GM12891 (cell line): ENCODE data around the gene CRYGB.
"Not testable (repeated sequence)": the region's sequence is repeated elsewhere in the genome, so short reads cannot be mapped to it uniquely, and the experiment has no call there.

Experiments
- DNase-seq: peaks from one replicate; pipeline ENCODE4 v3.0.0; 2011; ENCODE audit warnings: low spot score; ENCODE audit not compliant: insufficient read length
- FAIRE-seq: peaks from 2 replicates; lab custom pipeline; 2011; peaks lifted over from hg19 to GRCh38; lab: Jason Lieb, UNC
- PAX5 ChIP-seq: IDR thresholded peaks from 2 replicates; pipeline ENCODE4 v1.6.1; 2011; ENCODE audit warnings: low read length, moderate library complexity, mild to moderate bottlenecking; ENCODE audit not compliant: insufficient read depth, severe bottlenecking
- POLR2A ChIP-seq: IDR thresholded peaks from 2 replicates; pipeline ENCODE4 v1.6.1; 2011; ENCODE audit warnings: low read depth, low read length, control low read depth
- POLR2AphosphoS5 ChIP-seq: IDR thresholded peaks from 2 replicates; pipeline ENCODE4 v1.6.1; 2011; ENCODE audit warnings: low read depth, low read length, control low read depth
- POU2F2 ChIP-seq: IDR thresholded peaks from 2 replicates; pipeline ENCODE4 v1.6.1; 2011; ENCODE audit warnings: low read depth, mild to moderate bottlenecking, control low read depth, low read length, moderate library complexity
- SPI1 ChIP-seq: IDR thresholded peaks from 2 replicates; pipeline ENCODE4 v1.6.1; 2011; ENCODE audit warnings: low read depth, low read length, control low read depth
- TAF1 ChIP-seq: IDR thresholded peaks from 2 replicates; pipeline ENCODE4 v1.6.1; 2011; ENCODE audit warnings: low read depth, low read length, control low read depth

CRYGB gene

DNA sequence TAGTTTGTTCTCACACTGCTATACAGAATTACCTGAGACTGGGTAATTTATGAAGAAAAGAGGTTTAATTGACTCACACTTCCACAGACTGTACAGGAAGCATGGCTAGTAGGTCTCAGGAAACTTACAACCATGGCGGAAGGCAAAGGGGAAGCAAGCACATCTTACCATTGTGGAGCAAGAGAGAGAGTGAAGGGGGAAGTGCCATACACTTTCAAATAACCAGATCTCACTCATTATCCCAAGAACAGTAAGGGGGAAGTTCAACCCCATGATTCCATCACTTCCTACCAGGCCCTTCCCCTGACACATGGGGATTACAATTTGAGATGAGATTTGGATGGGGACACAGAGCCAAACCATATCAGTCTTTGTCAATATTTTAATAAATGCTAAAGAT lies 5.0 kb upstream of the CRYGB start:
- no peak for FAIRE-seq
- TF ChIP-seq PAX5 (no peak), POU2F2 (no peak), POLR2A (no peak)
- DNase-seq: no peak

DNA sequence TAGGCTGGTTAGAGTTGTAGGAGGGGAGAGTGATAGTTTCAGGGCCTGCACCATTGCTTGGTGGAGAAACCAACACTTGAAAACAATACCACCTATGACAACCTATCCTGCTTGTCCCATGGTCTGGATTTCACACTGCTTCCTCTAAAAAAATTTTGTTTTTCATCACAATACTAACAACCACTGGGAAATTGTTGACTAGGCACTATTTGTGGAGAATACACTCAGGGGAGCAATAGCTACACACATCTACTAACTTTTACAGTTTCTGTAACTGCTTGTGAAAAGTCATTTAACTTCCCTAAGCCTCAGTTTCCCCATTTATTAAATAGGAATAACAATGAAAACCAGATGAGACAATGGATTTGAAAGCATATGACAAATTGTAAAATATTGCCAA lies 4.1 kb upstream of the CRYGB start:
- no peak for FAIRE-seq
- no peak for DNase-seq
- TF ChIP-seq SPI1 (no peak), TAF1 (no peak), POLR2A (no peak), PAX5 (no peak)

DNA sequence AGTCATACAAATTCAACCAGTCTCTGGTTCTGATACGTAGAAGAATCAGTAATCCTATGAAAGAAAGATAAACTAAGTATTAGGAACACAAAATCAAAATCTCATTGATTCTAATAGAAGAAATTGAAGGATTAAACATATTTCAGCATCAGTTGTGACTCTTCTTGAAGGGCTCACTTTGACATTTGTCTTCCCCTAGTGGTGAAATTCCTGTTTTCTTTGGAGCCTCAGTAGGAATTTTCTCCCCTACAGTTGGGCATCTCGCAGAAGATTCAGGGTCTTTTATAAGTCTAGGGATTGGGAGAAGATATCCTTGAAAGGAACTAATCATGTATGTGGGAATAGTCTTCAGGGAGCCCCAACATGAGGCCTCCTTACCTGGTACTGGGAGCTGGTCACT lies 2.8 kb upstream of the CRYGB start:
- FAIRE-seq: no peak
- no peak for TF ChIP-seq POU2F2
- no peak for TF ChIP-seq POLR2AphosphoS5
- TF ChIP-seq SPI1: no peak
- no peak for DNase-seq

DNA sequence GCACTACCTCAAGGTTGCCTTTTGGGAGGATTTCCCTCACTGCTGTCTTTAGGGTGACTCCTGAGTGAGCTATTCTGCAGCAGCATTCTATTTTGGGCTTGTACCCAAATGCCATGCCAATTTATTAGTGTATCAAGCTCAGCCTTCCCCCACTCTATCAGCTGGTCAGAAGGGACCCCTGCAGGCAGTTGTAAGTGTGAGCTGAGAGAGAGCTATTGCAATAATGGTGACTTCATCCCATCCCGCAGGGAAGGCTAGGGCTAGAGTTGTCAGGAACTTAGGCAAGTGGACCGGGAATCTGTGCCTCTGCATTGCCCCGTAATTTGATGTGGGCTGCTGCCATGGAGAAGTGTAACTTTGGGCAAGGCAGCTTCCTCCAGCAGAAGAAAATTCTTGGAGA lies 1.8 kb upstream of the CRYGB start:
- FAIRE-seq: no peak

DNA sequence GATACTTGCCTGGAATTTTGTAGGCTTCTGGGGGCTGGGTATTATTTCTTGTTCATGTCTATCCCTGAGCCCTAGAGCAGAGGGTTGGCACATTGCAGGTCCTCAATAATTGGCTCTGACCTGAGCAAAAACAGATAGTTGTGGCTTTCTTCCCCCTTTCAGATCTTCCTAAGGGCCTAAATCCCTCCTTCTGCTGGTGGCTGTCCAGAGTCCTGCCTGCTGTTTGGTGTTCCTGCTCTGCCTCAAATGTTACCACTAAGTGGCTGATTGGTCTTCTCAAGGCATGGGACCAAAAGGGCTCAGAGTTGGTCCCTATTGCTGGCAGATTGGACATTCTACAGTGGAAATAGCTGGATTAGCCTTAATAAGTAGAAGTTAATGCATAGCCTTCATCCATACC lies 1.1 kb upstream of the CRYGB start:
- FAIRE-seq: no peak

More for the DNA sequence above, 1.8 kb upstream of the CRYGB start:
- TF ChIP-seq POLR2A: no peak
- TF ChIP-seq TAF1: no peak
- no peak for TF ChIP-seq POLR2AphosphoS5
- no peak for TF ChIP-seq PAX5
- no peak for TF ChIP-seq POU2F2
- no peak for TF ChIP-seq SPI1
- DNase-seq: no peak

DNA sequence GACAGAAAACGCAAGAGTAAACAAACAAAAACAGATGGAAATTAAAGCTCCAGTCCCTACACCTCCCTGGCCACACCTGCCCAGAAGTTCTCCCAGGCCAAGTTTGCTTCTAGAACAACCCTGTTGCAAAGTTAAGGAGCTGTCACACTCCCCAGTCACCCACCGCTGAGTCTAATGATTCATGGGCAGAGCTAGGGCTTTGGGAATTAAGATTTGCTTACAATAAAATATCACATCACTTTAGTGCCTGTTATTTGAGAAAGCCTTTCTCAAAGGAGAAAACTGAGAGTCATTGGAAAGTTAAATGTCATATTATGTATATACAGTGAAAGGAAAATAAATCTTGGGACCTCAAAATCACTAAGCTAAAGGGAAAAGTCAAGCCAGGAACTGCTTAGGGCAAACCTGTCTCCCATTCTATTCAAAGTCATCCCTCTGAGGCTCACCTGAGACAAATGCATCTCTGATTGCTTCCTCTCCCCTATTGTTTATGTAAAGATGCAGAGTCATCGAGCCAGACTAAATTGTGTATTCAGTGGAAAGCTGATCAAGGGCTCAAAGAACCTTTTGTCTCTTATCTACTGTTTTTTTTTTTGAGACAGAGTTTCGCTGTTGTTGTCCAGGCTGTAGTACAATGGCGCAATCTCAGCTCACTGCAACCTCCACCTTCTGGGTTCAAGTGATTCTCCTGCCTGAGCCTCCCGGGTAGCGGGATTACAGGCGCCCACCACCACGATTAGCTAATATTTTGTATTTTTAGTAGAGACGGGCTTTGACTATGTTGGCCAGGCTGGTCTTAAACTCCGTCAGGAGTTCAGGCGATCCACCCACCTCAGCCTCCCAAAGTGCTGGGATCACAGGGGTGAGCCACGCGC lies 2.8 kb downstream of the CRYGB start:
- DNase-seq (no peak), FAIRE-seq (no peak)
- TF ChIP-seq POLR2AphosphoS5 (no peak), SPI1 (no peak)

More for the DNA sequence above, 1.1 kb upstream of the CRYGB start:
- no peak for DNase-seq
- no peak for TF ChIP-seq POU2F2

DNA sequence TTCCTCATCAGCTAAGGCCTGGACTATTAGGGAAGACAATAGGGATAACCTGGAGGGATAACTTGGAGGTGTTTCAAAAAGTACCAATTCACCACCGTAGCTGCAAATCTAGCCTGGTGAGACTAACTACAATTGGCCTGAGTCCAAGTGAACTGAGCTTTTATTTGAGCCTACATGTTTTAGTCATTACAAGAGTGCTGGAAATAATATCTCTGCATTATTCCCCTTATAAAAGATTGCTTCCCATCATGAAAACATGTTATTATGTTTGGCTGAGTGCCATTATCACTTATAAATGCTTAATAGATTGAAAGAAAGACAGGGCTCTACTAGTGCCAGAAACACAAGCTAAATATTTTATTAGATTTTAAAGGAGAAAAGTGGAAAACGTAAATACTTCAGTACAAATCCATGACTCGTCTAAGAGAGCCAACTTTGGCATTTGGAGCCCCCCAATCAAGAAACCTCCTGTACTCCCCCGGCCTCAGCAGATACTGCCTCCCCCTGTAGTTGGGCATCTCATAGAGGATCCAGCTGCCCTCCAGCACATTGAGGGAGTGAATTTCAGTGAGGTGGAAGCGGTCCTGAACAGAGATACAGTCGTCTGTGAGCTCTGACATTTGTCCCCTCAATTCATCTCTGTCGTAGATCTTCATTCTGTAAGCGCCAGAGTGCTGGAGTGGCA lies 3.6 kb downstream of the CRYGB start:
- TF ChIP-seq POLR2AphosphoS5 (no peak), PAX5 (no peak), SPI1 (no peak), POU2F2 (no peak), TAF1 (no peak), POLR2A (no peak)
- FAIRE-seq (no peak), DNase-seq (no peak)

DNA sequence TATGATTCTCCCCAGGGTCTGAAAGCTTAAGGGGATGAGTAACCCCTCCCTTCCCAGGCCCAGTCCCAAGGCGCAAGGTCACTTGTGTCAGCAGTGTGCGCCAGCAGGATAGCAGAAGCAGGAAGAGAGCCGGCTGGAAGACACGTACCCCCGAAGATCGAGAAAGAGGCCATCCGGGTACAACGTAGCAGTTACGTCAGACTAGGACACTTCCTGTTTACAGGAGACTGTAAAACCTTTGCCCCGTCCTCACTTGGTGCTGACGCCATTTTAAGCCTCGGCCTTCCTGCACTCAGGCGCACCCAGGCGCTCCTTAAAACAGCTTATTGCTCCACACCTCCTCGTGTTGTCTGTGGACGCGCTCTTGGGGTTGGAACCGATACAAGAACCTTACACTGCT lies 6.5 kb downstream of the CRYGB start:
- FAIRE-seq (no peak), DNase-seq (no peak)
- TF ChIP-seq SPI1 (no peak), PAX5 (no peak), TAF1 (no peak), POLR2AphosphoS5 (no peak), POU2F2 (no peak), POLR2A (no peak)

DNA sequence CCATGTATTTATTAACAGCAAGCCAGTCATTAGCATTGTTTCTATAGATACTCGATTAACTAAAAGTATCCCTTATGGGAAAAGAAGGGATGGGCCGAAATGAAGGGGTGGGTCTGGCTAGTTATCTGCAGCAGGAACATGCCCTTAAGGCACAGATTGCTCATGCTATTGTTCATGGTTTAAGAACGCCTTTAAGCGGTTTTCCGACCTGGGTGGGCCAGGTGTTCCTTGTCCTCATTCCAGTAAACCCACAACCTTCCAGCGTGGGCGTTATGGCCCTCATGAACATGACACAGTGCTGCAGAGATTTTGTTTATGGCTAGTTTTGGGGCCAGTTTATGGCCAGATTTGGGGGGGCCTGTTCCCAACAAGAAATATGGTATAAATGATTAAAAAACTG lies 7.6 kb downstream of the CRYGB start:
- FAIRE-seq, DNase-seq: not testable (repeated sequence)

DNA sequence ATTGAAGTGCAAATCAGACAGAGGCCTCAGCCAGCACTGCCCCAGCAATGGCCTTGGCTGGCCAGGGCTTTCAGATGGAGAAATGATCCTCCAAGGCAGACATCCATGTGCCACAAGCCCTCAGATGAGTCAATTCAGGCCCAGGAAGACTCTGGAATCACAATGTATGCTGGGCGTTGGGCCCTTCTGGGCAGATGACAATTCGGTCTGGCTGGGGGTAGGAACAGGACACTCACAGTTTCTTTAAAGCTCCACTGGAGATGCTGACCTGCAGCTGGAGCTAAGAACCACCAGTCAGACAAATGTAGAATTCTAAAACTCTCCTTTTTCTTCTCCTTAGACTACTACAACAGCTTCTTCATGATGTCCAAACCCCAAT lies 9.3 kb downstream of the CRYGB start:
- TF ChIP-seq POLR2AphosphoS5 (no peak), POU2F2 (no peak), TAF1 (no peak), PAX5 (no peak), POLR2A (no peak), SPI1 (no peak)
- DNase-seq (no peak), FAIRE-seq (no peak)
